Endothelial cell of umbilical vein (primary cell): Measurements from ENCODE around the gene SVOP. TPM values are rescaled to one million over a fixed set of nuclear protein-coding genes. Genes with fewer than 3 reads are reported as not detected.

Source experiments
- BruUV-seq: library from RNA; stranded (reverse); fragments of 400-500 nt; replicated peaks from 2 replicates; lab custom pipeline; 2021; lab: Mats Ljungman, UMichigan
- CTCF ChIA-PET: fragments of 300-600, 350-600 bp; sonication (Branson Sonifier 250); formaldehyde crosslinking; loops from one replicate; lab custom pipeline; 2021; ENCODE audit warnings: antibody characterized with exemption, inconsistent platforms; lab: Charles Lee
- POLR2A ChIA-PET: fragments of 300-600, 350-600 bp; sonication (Branson Sonifier 250); formaldehyde crosslinking; loops from one replicate; lab custom pipeline; 2021; ENCODE audit warnings: antibody characterized with exemption, inconsistent platforms; lab: Charles Lee
- DNase-seq: peaks from one replicate; pipeline ENCODE4 v3.0.0-alpha.2; 2011; ENCODE audit warnings: low read depth, low spot score
- FAIRE-seq: peaks from 2 replicates; lab custom pipeline; 2011; peaks lifted over from hg19 to GRCh38; lab: Jason Lieb, UNC
- H2AFZ ChIP-seq: 2 replicates; pipeline ENCODE4 v1.6.0; 2012; ENCODE audit warnings: low read depth, low read length, control low read depth, inconsistent platforms
- H3K27ac ChIP-seq: 2 replicates; pipeline ENCODE4 v1.5.1; 2011; ENCODE audit warnings: low read depth, mild to moderate bottlenecking, control low read depth, low read length, moderate library complexity; ENCODE audit not compliant: insufficient read depth
- H3K27me3 ChIP-seq, 2 experiments: 2 replicates each; pipeline versions ENCODE4 v1.6.0 to v1.6.1; 2011; ENCODE audit warnings: low read length in 2 of 2, mixed read lengths in 1 of 2; ENCODE audit not compliant: control insufficient read depth in 2 of 2, insufficient read depth in 2 of 2
- H3K36me3 ChIP-seq, 2 experiments: 2 replicates in 1 of 2; 3 replicates in 1 of 2; pipeline ENCODE4 v1.5.1; 2011; ENCODE audit warnings: low read length in 2 of 2, mild to moderate bottlenecking in 1 of 2, moderate library complexity in 1 of 2; ENCODE audit not compliant: control insufficient read depth in 2 of 2, insufficient read depth in 2 of 2; ENCODE audit errors: extremely low read depth in 1 of 2
- H3K4me1 ChIP-seq: 3 replicates; pipeline ENCODE4 v1.5.1; 2011; ENCODE audit warnings: mild to moderate bottlenecking, low read length; ENCODE audit not compliant: control insufficient read depth, insufficient read depth; ENCODE audit errors: extremely low read depth
- H3K4me2 ChIP-seq: 2 replicates; pipeline ENCODE4 v1.6.1; 2011; ENCODE audit warnings: low read length, control low read depth, mixed read lengths; ENCODE audit not compliant: insufficient read depth
- H3K4me3 ChIP-seq, 3 experiments: fragments of 200-600 bp in 1 of 3; sonication (generic), shearing (Covaris generic) in 1 of 3; replicated peaks in 1 of 3; 2 replicates each; pipeline ENCODE4 v1.5.1; 2011 to 2016; ENCODE audit warnings: control low read depth in 3 of 3, low read length in 3 of 3, mild to moderate bottlenecking in 2 of 3, inconsistent platforms in 1 of 3, low read depth in 1 of 3, moderate library complexity in 1 of 3; ENCODE audit not compliant: insufficient read depth in 1 of 3
- H3K79me2 ChIP-seq: 2 replicates; pipeline ENCODE4 v1.6.0; 2012; ENCODE audit warnings: low read length, inconsistent platforms; ENCODE audit not compliant: control insufficient read depth, insufficient read depth
- H3K9ac ChIP-seq: replicated peaks from 2 replicates; pipeline ENCODE3; 2011; ENCODE audit warnings: low read length, control low read depth; ENCODE audit not compliant: insufficient read depth; ENCODE audit errors: extremely low read depth
- H3K9me1 ChIP-seq: replicated peaks from 3 replicates; pipeline ENCODE4 v1.6.0; 2011; ENCODE audit warnings: mild to moderate bottlenecking, low read length; ENCODE audit not compliant: control insufficient read depth, insufficient read depth; ENCODE audit errors: extremely low read depth
- H3K9me3 ChIP-seq: replicated peaks from 2 replicates; pipeline ENCODE4 v1.5.1; 2012; ENCODE audit warnings: low read length, inconsistent platforms; ENCODE audit not compliant: control insufficient read depth, insufficient read depth
- H4K20me1 ChIP-seq: replicated peaks from 2 replicates; pipeline ENCODE3; 2011; ENCODE audit warnings: mild to moderate bottlenecking, low read length; ENCODE audit not compliant: control insufficient read depth, insufficient read depth; ENCODE audit errors: extremely low read depth
- EZH2 ChIP-seq: IDR thresholded peaks from 2 replicates; pipeline ENCODE4 v1.6.1; 2012; ENCODE audit warnings: borderline replicate concordance, low read depth, mild to moderate bottlenecking, moderate library complexity, low read length, inconsistent platforms; ENCODE audit not compliant: severe bottlenecking
- FOS ChIP-seq: IDR thresholded peaks from 2 replicates; pipeline ENCODE4 v1.6.1; 2011; ENCODE audit warnings: mild to moderate bottlenecking, low read length, moderate library complexity, borderline replicate concordance; ENCODE audit not compliant: insufficient read depth
- GATA2 ChIP-seq: IDR thresholded peaks from 2 replicates; pipeline ENCODE4 v1.7.0; 2011; ENCODE audit warnings: low read depth, mild to moderate bottlenecking, moderate library complexity, mixed read lengths, low read length; ENCODE audit not compliant: insufficient read length, insufficient read depth
- JUN ChIP-seq: IDR thresholded peaks from 2 replicates; pipeline ENCODE4 v1.6.1; 2011; ENCODE audit warnings: borderline replicate concordance, low read depth; ENCODE audit not compliant: insufficient read length, insufficient read depth
- MYC ChIP-seq: IDR thresholded peaks from one replicate; pipeline ENCODE4 v1.6.1; 2011; ENCODE audit warnings: mild to moderate bottlenecking, low read depth, low read length
- POLR2A ChIP-seq: IDR thresholded peaks from 2 replicates; pipeline ENCODE4 v1.6.1; 2012; ENCODE audit warnings: low read depth, mild to moderate bottlenecking, control low read depth, low read length
- POLR2AphosphoS5 ChIP-seq: IDR thresholded peaks from 2 replicates; pipeline ENCODE4 v1.6.1; 2012; ENCODE audit warnings: low read depth, mild to moderate bottlenecking, control low read depth, low read length, moderate library complexity; ENCODE audit not compliant: insufficient read depth
- dilution Hi-C: fragments of 300-500 bp; cut with MboI; formaldehyde crosslinking; loops from one replicate; pipeline ENCODE4 v1.15.0; 2019; ENCODE audit warnings: low sequenced_read_pairs; ENCODE audit not compliant: extremely low pct_ligation_motif_present
- intact Hi-C: fragments of 100-400 bp; cut with micrococcal nuclease; formaldehyde crosslinking; loops from one replicate; pipeline ENCODE4 v1.10.0; 2022
- polyA plus RNA-seq, 4 experiments: library from polyadenylated mRNA; depleted of rRNA in 3 of 4; stranded (reverse) in 3 of 4; unstranded in 1 of 4; fragments of >200 nt; gene quantifications; 2 replicates each; pipeline versions ENCODE4 v1.2.1 to v1.2.3, GENCODE V29; 2011 to 2012; ENCODE audit warnings: missing spikeins in 1 of 4
- total RNA-seq: library from RNA; stranded (reverse); gene quantifications from 2 replicates; pipeline ENCODE4 v1.2.3, GENCODE V29; 2021
- TF ChIP-seq, protein P1 (sequence below): IDR thresholded peaks from 2 replicates; pipeline ENCODE4 v1.6.1; 2011; ENCODE audit not compliant: insufficient read depth, insufficient read length
- TF ChIP-seq, protein P2 (sequence below), 2 donors: IDR thresholded peaks; 1 replicate in 1 of 2; 2 replicates in 1 of 2; pipeline ENCODE4 v1.5.1; 2011; ENCODE audit warnings: low read length in 2 of 2, mild to moderate bottlenecking in 2 of 2, moderate library complexity in 2 of 2, control low read depth in 1 of 2, inconsistent platforms in 1 of 2, low read depth in 1 of 2; ENCODE audit not compliant: insufficient read depth in 1 of 2; ENCODE audit errors: extremely low read depth in 1 of 2

SVOP gene
- total and polyA plus RNA-seq, 2 donors (not counting 3 experiments of a cell fraction or from before 2014, with no cell fraction given) = not detected

DNA sequence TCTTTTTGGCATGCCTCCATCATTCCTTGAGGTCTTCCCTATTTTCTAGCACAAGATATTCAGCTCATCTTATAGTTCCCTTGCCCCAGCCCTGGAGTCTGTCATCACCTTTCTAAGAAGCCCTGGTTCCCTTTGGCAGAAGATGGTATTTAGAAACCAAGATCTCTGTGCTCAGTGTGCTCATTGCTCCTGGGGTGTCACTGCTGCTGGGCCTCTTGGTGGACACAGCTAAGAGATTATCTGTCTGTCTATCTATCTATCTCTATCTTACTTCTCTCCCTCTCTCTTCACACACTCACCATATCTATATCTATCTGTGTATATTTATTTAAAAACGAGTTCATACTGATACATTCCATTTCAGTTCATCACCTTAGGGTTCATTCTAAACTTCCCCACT, 73.8 kb downstream of the SVOP start:
- no peak overlapping the region for H3K4me2 ChIP-seq
- ChIA-PET CTCF (interaction anchor here (1.0 to 1.7 kb wide), 4 partner anchors 57 to 282 kb away, joined by 3 to 4 read pairs (median 4); no protein-coding TSS in a partner anchor), POLR2A (no interaction called here)
- H3K79me2 ChIP-seq = no peaks in the 10 kb centered on the region
- no peak overlapping the region for H3K9ac ChIP-seq
- TF ChIP-seq, protein P1, sequence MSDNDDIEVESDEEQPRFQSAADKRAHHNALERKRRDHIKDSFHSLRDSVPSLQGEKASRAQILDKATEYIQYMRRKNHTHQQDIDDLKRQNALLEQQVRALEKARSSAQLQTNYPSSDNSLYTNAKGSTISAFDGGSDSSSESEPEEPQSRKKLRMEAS = no peak
- TF ChIP-seq FOS (no peak), EZH2 (no peak), JUN (no peak), MYC (no peak), POLR2AphosphoS5 (no peak), GATA2 (no peak), POLR2A (no peak)
- TF ChIP-seq, protein P2, sequence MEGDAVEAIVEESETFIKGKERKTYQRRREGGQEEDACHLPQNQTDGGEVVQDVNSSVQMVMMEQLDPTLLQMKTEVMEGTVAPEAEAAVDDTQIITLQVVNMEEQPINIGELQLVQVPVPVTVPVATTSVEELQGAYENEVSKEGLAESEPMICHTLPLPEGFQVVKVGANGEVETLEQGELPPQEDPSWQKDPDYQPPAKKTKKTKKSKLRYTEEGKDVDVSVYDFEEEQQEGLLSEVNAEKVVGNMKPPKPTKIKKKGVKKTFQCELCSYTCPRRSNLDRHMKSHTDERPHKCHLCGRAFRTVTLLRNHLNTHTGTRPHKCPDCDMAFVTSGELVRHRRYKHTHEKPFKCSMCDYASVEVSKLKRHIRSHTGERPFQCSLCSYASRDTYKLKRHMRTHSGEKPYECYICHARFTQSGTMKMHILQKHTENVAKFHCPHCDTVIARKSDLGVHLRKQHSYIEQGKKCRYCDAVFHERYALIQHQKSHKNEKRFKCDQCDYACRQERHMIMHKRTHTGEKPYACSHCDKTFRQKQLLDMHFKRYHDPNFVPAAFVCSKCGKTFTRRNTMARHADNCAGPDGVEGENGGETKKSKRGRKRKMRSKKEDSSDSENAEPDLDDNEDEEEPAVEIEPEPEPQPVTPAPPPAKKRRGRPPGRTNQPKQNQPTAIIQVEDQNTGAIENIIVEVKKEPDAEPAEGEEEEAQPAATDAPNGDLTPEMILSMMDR (IDR thresholded peaks at IDR 0.05; ENCODE audit: extremely low read depth in 1 of 2, insufficient read depth in 1 of 2, low read depth in 1 of 2, low read length in 2 of 2) = no peak
- no peak overlapping the region for H3K27ac ChIP-seq
- no peaks in the 10 kb centered on the region for H4K20me1 ChIP-seq
- no peak overlapping the region for H2AFZ ChIP-seq
- H3K4me3 ChIP-seq = no peak overlapping the region
- FAIRE-seq = no peak
- H3K9me3 ChIP-seq = no peaks in the 10 kb centered on the region
- H3K27me3 ChIP-seq = no peaks in the 10 kb centered on the region
- intact Hi-C loops = no loop called here
- no TSS peak for BruUV-seq
- no peak for DNase-seq
- no peaks in the 10 kb centered on the region for H3K4me1 ChIP-seq
- H3K36me3 ChIP-seq = no peaks in the 10 kb centered on the region
- dilution Hi-C loops = no loop called here
- no peaks in the 10 kb centered on the region for H3K9me1 ChIP-seq
